ENCODE results near the gene PLEKHB2.

- TF ChIP-seq TAF1 (IDR thresholded peaks at IDR 0.05; ENCODE audit: low read depth, low read length): no peak
- no peak for TF ChIP-seq POU2F2 (IDR thresholded peaks at IDR 0.05; ENCODE audit: low read depth, low read length)
- TF ChIP-seq POLR2A (IDR thresholded peaks at IDR 0.05; ENCODE audit: low read depth, low read length): no peak
These were observed 19.5 kb upstream of the PLEKHB2 start for GRCh38 chr2:131085646-131086045.
